HCT116 (cell line): ENCODE measurements around the gene HNRNPA2B1. TPM values are rescaled to one million over a fixed set of nuclear protein-coding genes. Genes with fewer than 3 reads are reported as not detected.

Experiments used
- ATAC-seq: fragments of 200-7000 bp; cut with Tn5 transposase; 2 replicates; pipeline ENCODE4 v1.9.1; 2020; ENCODE audit warnings: mild to moderate bottlenecking, moderate library complexity
- BruUV-seq: library from RNA; stranded (reverse); fragments of 400-500 nt; replicated peaks from 2 replicates; lab custom pipeline; 2021; lab: Mats Ljungman, UMichigan
- CTCF ChIA-PET: fragments of 300-600 bp; sonication (Branson Sonifier 250); formaldehyde crosslinking; loops from one replicate; lab custom pipeline; 2021; ENCODE audit warnings: antibody characterized with exemption; lab: Charles Lee
- POLR2A ChIA-PET: fragments of 300-600, 350-600 bp; sonication (Branson Sonifier 250); formaldehyde crosslinking; loops from one replicate; lab custom pipeline; 2021; ENCODE audit warnings: antibody characterized with exemption; lab: Charles Lee
- RAD21 ChIA-PET, 2 experiments: fragments of 300-600 bp; sonication (Branson Sonifier 250); formaldehyde crosslinking; loops; one replicate each; lab custom pipeline; 2023; ENCODE audit warnings: low total read pairs in 2 of 2; ENCODE audit not compliant: uncharacterized antibody in 2 of 2, unreplicated experiment in 2 of 2, low non-redundant PET in 1 of 2; lab: Charles Lee
- DNase-seq: peaks from one replicate; pipeline ENCODE4 v3.0.0-alpha.2; 2010; ENCODE audit warnings: low read depth, low spot score
- H2AFZ ChIP-seq: fragments of 200-600 bp; shearing (Covaris generic), sonication (generic); 2 replicates; pipeline ENCODE4 v1.6.1; 2017; ENCODE audit warnings: low read depth, mixed run types, mixed read lengths, antibody characterized with exemption, low read length; ENCODE audit not compliant: poor library complexity, severe bottlenecking
- H3K27ac ChIP-seq: 2 replicates; pipeline ENCODE4 v1.5.1; 2012; ENCODE audit warnings: low read depth, low read length
- H3K27me3 ChIP-seq: fragments of 200-600 bp; sonication (generic); 2 replicates; pipeline ENCODE4 v1.6.1; 2016; ENCODE audit warnings: mixed run types, low read length, mixed read lengths; ENCODE audit not compliant: insufficient read depth
- H3K36me3 ChIP-seq, 2 experiments: fragments of 200-500 bp in 1 of 2; fragments of 200-600 bp in 1 of 2; sonication (Bioruptor generic) in 1 of 2; sonication (generic) in 1 of 2; 2 replicates each; pipeline versions ENCODE4 v1.5.1 to v1.6.1; 2014 to 2016; ENCODE audit warnings: low read length in 2 of 2, inconsistent platforms in 1 of 2, mixed read lengths in 1 of 2, mixed run types in 1 of 2; ENCODE audit not compliant: insufficient read depth in 2 of 2, control insufficient read depth in 1 of 2
- H3K4me1 ChIP-seq, 2 experiments: fragments of 200-600 bp in 1 of 2; sonication (generic) in 1 of 2; 2 replicates each; pipeline versions ENCODE4 v1.5.1 to v1.6.1; 2012 to 2017; ENCODE audit warnings: low read length in 2 of 2, inconsistent platforms in 1 of 2, mild to moderate bottlenecking in 1 of 2, mixed read lengths in 1 of 2, mixed run types in 1 of 2, moderate library complexity in 1 of 2; ENCODE audit not compliant: insufficient read depth in 2 of 2, control insufficient read depth in 1 of 2
- H3K4me2 ChIP-seq: fragments of 200-600 bp; sonication (generic); 2 replicates; pipeline ENCODE4 v1.6.1; 2017; ENCODE audit warnings: mixed run types, low read length, mixed read lengths
- H3K4me3 ChIP-seq, 2 experiments: fragments of 200-600 bp in 1 of 2; sonication (generic) in 1 of 2; replicated peaks in 1 of 2; 2 replicates each; pipeline ENCODE4 v1.5.1; 2011 to 2016; ENCODE audit warnings: low read length in 2 of 2, control low read depth in 1 of 2, low read depth in 1 of 2, mild to moderate bottlenecking in 1 of 2, mixed read lengths in 1 of 2, mixed run types in 1 of 2
- H3K79me2 ChIP-seq: fragments of 200-600 bp; sonication (generic); 2 replicates; pipeline ENCODE4 v1.6.1; 2017; ENCODE audit warnings: mild to moderate bottlenecking, mixed run types, low read length, moderate library complexity, mixed read lengths; ENCODE audit not compliant: insufficient read depth
- H3K9ac ChIP-seq: fragments of 200-600 bp; sonication (generic); 2 replicates; pipeline ENCODE4 v1.6.1; 2016; ENCODE audit warnings: low read length, mixed read lengths
- H3K9me2 ChIP-seq: fragments of 200-600 bp; sonication (generic), shearing (Covaris generic); 2 replicates; pipeline ENCODE4 v1.6.1; 2017; ENCODE audit warnings: mixed run types, mild to moderate bottlenecking, moderate library complexity; ENCODE audit not compliant: insufficient read depth
- H3K9me3 ChIP-seq, 2 experiments: fragments of 200-500 bp in 1 of 2; fragments of 200-600 bp in 1 of 2; sonication (Bioruptor generic) in 1 of 2; sonication (generic) in 1 of 2; 2 replicates each; pipeline ENCODE4 v1.6.1; 2014 to 2017; ENCODE audit warnings: low read length in 2 of 2, mixed read lengths in 2 of 2, inconsistent platforms in 1 of 2, low read depth in 1 of 2, mild to moderate bottlenecking in 1 of 2, mixed run types in 1 of 2, moderate library complexity in 1 of 2; ENCODE audit not compliant: control insufficient read depth in 1 of 2, insufficient read depth in 1 of 2
- H4K20me1 ChIP-seq: fragments of 200-600 bp; sonication (generic), shearing (Covaris generic); 2 replicates; pipeline ENCODE4 v1.6.1; 2017; ENCODE audit warnings: mixed run types, mild to moderate bottlenecking, moderate library complexity; ENCODE audit not compliant: insufficient read depth
- ATF3 ChIP-seq: IDR thresholded peaks from 2 replicates; pipeline ENCODE4 v1.6.1; 2012
- CBX3 ChIP-seq: IDR thresholded peaks from 2 replicates; pipeline ENCODE4 v1.6.1; 2012; ENCODE audit warnings: low read depth
- CEBPB ChIP-seq: IDR thresholded peaks from 2 replicates; pipeline ENCODE4 v1.6.1; 2012; ENCODE audit warnings: low read depth
- CTCF ChIP-seq, 3 experiments: fragments of 200-600 bp in 1 of 3; sonication (generic) in 1 of 3; IDR thresholded peaks in 2 of 3; conservative IDR thresholded peaks in 1 of 3; 2 replicates each; pipeline ENCODE4 v1.5.1; 2012 to 2017; ENCODE audit warnings: low read depth in 2 of 3, low read length in 2 of 3, antibody characterized with exemption in 1 of 3, borderline replicate concordance in 1 of 3, control low read depth in 1 of 3, mild to moderate bottlenecking in 1 of 3, mixed read lengths in 1 of 3, mixed run types in 1 of 3, moderate library complexity in 1 of 3; ENCODE audit not compliant: insufficient read depth in 1 of 3
- EGR1 ChIP-seq: IDR thresholded peaks from 2 replicates; pipeline ENCODE4 v1.6.1; 2012; ENCODE audit warnings: low read depth
- EZH2 ChIP-seq: fragments of 200-600 bp; sonication (generic); IDR thresholded peaks from 2 replicates; pipeline ENCODE4 v1.6.1; 2017; ENCODE audit warnings: antibody characterized with exemption, mixed run types
- FOSL1 ChIP-seq: IDR thresholded peaks from 2 replicates; pipeline ENCODE4 v1.6.1; 2012; ENCODE audit warnings: low read depth
- MAX ChIP-seq: IDR thresholded peaks from 2 replicates; pipeline ENCODE4 v1.6.1; 2012
- POLR2AphosphoS5 ChIP-seq: IDR thresholded peaks from 2 replicates; pipeline ENCODE4 v1.6.1; 2011; ENCODE audit warnings: mild to moderate bottlenecking, low read depth, low read length, moderate library complexity
- RAD21 ChIP-seq: IDR thresholded peaks from 2 replicates; pipeline ENCODE4 v1.6.1; 2012; ENCODE audit warnings: low read depth, mild to moderate bottlenecking
- REST ChIP-seq: IDR thresholded peaks from 2 replicates; pipeline ENCODE4 v1.6.1; 2012; ENCODE audit warnings: low read depth
- SRF ChIP-seq: IDR thresholded peaks from 2 replicates; pipeline ENCODE4 v1.6.1; 2012; ENCODE audit warnings: low read depth
- TCF7L2 ChIP-seq: IDR thresholded peaks from 2 replicates; pipeline ENCODE4 v1.7.0; 2011; ENCODE audit warnings: borderline replicate concordance, inconsistent platforms; ENCODE audit not compliant: insufficient read depth, insufficient read length; ENCODE audit errors: extremely low read depth
- YY1 ChIP-seq: IDR thresholded peaks from 2 replicates; pipeline ENCODE4 v1.6.1; 2011; ENCODE audit warnings: low read length, low read depth, moderate library complexity, mild to moderate bottlenecking; ENCODE audit not compliant: insufficient replicate concordance; ENCODE audit errors: extremely low read depth
- ZBTB33 ChIP-seq: IDR thresholded peaks from 2 replicates; pipeline ENCODE4 v1.6.1; 2011; ENCODE audit warnings: mild to moderate bottlenecking, low read length, moderate library complexity; ENCODE audit not compliant: insufficient replicate concordance; ENCODE audit errors: extremely low read depth
- ZFX ChIP-seq: fragments of 450-650 bp; IDR thresholded peaks from 2 replicates; pipeline ENCODE4 v1.6.1; 2017
- intact Hi-C: fragments of 100-400 bp; cut with micrococcal nuclease; formaldehyde crosslinking; loops from 2 replicates; pipeline ENCODE4 v1.10.0; 2022
- total RNA-seq: library from RNA; stranded (reverse); gene quantifications from one replicate; pipeline ENCODE4 v1.2.1, GENCODE V29; 2021; ENCODE audit not compliant: unreplicated experiment

HNRNPA2B1 gene
- total RNA-seq, 1 experiment from 2014 or later, result 870 TPM

- Histone ChIP-seq H3K9ac (no peak overlapping the region), H3K27ac (no peak overlapping the region), H3K4me3 (no peak overlapping the region), H3K9me3 (no peaks in the 10 kb centered on the region), H3K9me2 (no peaks in the 10 kb centered on the region), H3K4me1 (peaks cover 0 to 12% of the 10 kb centered on the region in 2 experiments; a peak in 2 of 4 replicates), H4K20me1 (peaks cover 93% of the 10 kb centered on the region), H3K27me3 (no peaks in the 10 kb centered on the region), H3K4me2 (no peak overlapping the region), H3K36me3 (peaks cover 84 to 91% of the 10 kb centered on the region in 2 experiments), H2AFZ (no peak overlapping the region), H3K79me2 (peaks cover 96% of the 10 kb centered on the region)
- DNase-seq (no peak), ATAC-seq (no peak)
- intact Hi-C loops, result loop anchor here (2.0 kb wide), 1 partner anchor 103 kb away; no protein-coding TSS in a partner anchor
- ChIA-PET CTCF (interaction anchor here (1.6 kb wide), 1 partner anchor 103 kb away, joined by 6 read pairs; no protein-coding TSS in a partner anchor), RAD21 (no interaction called here), POLR2A (no interaction called here)
- BruUV-seq, result no TSS peak
- no peak for TF ChIP-seq ZBTB33
- no peak for TF ChIP-seq TCF7L2
- TF ChIP-seq CEBPB, result no peak
- TF ChIP-seq EGR1, result no peak
- no peak for TF ChIP-seq EZH2
- no peak for TF ChIP-seq CBX3
- TF ChIP-seq FOSL1, result no peak
- no peak for TF ChIP-seq CTCF (IDR thresholded peaks at IDR 0.05 in 2 of 3, conservative IDR thresholded peaks at IDR 0.05 in 1 of 3; ENCODE audit: borderline replicate concordance in 1 of 3, insufficient read depth in 1 of 3, low read depth in 2 of 3, low read length in 2 of 3)
- TF ChIP-seq ATF3, result no peak
- TF ChIP-seq POLR2AphosphoS5, result no peak
- no peak for TF ChIP-seq YY1
- no peak for TF ChIP-seq REST
- no peak for TF ChIP-seq SRF
- TF ChIP-seq MAX, result no peak
- TF ChIP-seq RAD21, result no peak
- TF ChIP-seq ZFX, result no peak
Observed at GRCh38 chr7:26193432-26194207, 6.9 kb downstream of the HNRNPA2B1 start.
